Left lung (tissue), 10 donors: ENCODE results near the gene RUVBL1. TPM values are rescaled to one million over a fixed set of nuclear protein-coding genes. Genes with fewer than 3 reads are reported as not detected.
A peak's percentile ranks its signal among the peaks of the same experiment; 100 is the strongest.

Source experiments
- ATAC-seq: fragments of 200-7000 bp; cut with Tn5 transposase; one replicate; pipeline ENCODE4 v1.9.1; 2020; ENCODE audit warnings: moderate library complexity
- DNase-seq, 4 donors: peaks; one replicate each; pipeline ENCODE4 v3.0.0-alpha.2; 2013 to 2020
- H3K27ac ChIP-seq, 2 donors: fragments of 200-600 bp; sonication (generic) in 1 of 2; one replicate each; pipeline versions ENCODE4 v1.5.0 to v1.8.0; 2020 to 2021
- H3K27me3 ChIP-seq, 2 donors: fragments of 200-600 bp; sonication (generic) in 1 of 2; one replicate each; pipeline versions ENCODE4 v1.5.0 to v1.8.0; 2020 to 2021
- H3K36me3 ChIP-seq, 2 donors: fragments of 200-600 bp; sonication (generic) in 1 of 2; one replicate each; pipeline versions ENCODE4 v1.5.0 to v1.8.0; 2020 to 2021
- H3K4me1 ChIP-seq, 2 donors: fragments of 200-600 bp; one replicate each; pipeline ENCODE4 v1.8.0; 2021
- H3K4me3 ChIP-seq, 2 donors: fragments of 200-600 bp; sonication (generic) in 1 of 2; one replicate each; pipeline versions ENCODE4 v1.5.0 to v1.8.0; 2020 to 2021; ENCODE audit warnings: mild to moderate bottlenecking in 1 of 2
- H3K9me3 ChIP-seq, 2 donors: fragments of 200-600 bp; sonication (generic) in 1 of 2; one replicate each; pipeline versions ENCODE4 v1.5.0 to v1.8.0; 2020 to 2021
- CTCF ChIP-seq, 2 donors: fragments of 200-600 bp; sonication (generic) in 1 of 2; IDR thresholded peaks; one replicate each; pipeline versions ENCODE4 v1.5.0 to v1.8.0; 2021; ENCODE audit warnings: antibody characterized with exemption in 2 of 2
- intact Hi-C, 2 donors: fragments of 100-400 bp; cut with DNase I; formaldehyde crosslinking; loops; one replicate each; pipeline versions ENCODE4 v1.11.2 to v1.14.2; 2022
- polyA plus RNA-seq, 6 donors: library from polyadenylated mRNA; unstranded; fragments of 120-200 nt; gene quantifications; one replicate each; pipeline ENCODE4 v1.2.1, GENCODE V29; 2013; ENCODE audit not compliant: insufficient read length in 6 of 6
- total RNA-seq, 2 donors: library from RNA; stranded (reverse); fragmentation: NEBNext Ultra II Directional; extraction: Animal tissue kit (Norgen Biotek cat#: 25700); gene quantifications; one replicate each; pipeline ENCODE4 v1.2.1, GENCODE V29; 2021
- donor health status: DM: no; HTN: yes; CAD: no.
- donor health status: DM: no; HTN: no; CAD: no.

The RUVBL1 gene
- total and polyA plus RNA-seq, 8 donors: 22.3 to 55.3 (median 48.1) TPM

- H3K36me3 ChIP-seq: no peaks in the 10 kb centered on the region
- no peaks in the 10 kb centered on the region for H3K9me3 ChIP-seq
- ATAC-seq: no peak
- H3K4me1 ChIP-seq: no peaks in the 10 kb centered on the region
- intact Hi-C loops: no loop called here
- no peak for DNase-seq
- no peak overlapping the region for H3K27ac ChIP-seq
- no peak overlapping the region for H3K4me3 ChIP-seq
- no peaks in the 10 kb centered on the region for H3K27me3 ChIP-seq
- TF ChIP-seq CTCF (IDR thresholded peaks at IDR 0.05): no peak
Measured at GRCh38 chr3:128143496-128143895, 19.9 kb upstream of the RUVBL1 start.

GRCh38 chr3:128133273-128133883 is 9.8 kb upstream of the RUVBL1 start:
- intact Hi-C loops: no loop called here
- H3K4me3 ChIP-seq: no peak overlapping the region
- ATAC-seq (peak; percentile 77), DNase-seq (no peak)
- H3K36me3 ChIP-seq: no peaks in the 10 kb centered on the region
- H3K27me3 ChIP-seq: no peaks in the 10 kb centered on the region
- H3K4me1 ChIP-seq: no peaks in the 10 kb centered on the region
- peak; percentile 49 for TF ChIP-seq CTCF (IDR thresholded peaks at IDR 0.05)
- H3K27ac ChIP-seq: no peak overlapping the region
- H3K9me3 ChIP-seq: no peaks in the 10 kb centered on the region

- no peak for ATAC-seq
- Histone ChIP-seq H3K9me3 (no peaks in the 10 kb centered on the region), H3K4me3 (no peak overlapping the region), H3K4me1 (no peaks in the 10 kb centered on the region), H3K27me3 (no peaks in the 10 kb centered on the region), H3K27ac (no peak overlapping the region), H3K36me3 (no peaks in the 10 kb centered on the region)
- TF ChIP-seq CTCF (IDR thresholded peaks at IDR 0.05): no peak
- DNase-seq: no peak
- intact Hi-C loops: no loop called here
Measured at GRCh38 chr3:128131897-128132646, 8.5 kb upstream of the RUVBL1 start.

GRCh38 chr3:128128251-128128650 is 4.6 kb upstream of the RUVBL1 start:
- no peak overlapping the region for H3K4me3 ChIP-seq
- ATAC-seq (no peak), DNase-seq (no peak)
- H3K4me1 ChIP-seq: peaks cover 0 to 8% of the 10 kb centered on the region in 2 donors
- TF ChIP-seq CTCF (IDR thresholded peaks at IDR 0.05): no peak
- intact Hi-C loops: no loop called here
- no peaks in the 10 kb centered on the region for H3K27me3 ChIP-seq
- no peaks in the 10 kb centered on the region for H3K36me3 ChIP-seq
- no peaks in the 10 kb centered on the region for H3K9me3 ChIP-seq
- H3K27ac ChIP-seq: no peak overlapping the region

- no peak for ATAC-seq
- no peak for TF ChIP-seq CTCF (IDR thresholded peaks at IDR 0.05)
Measured at GRCh38 chr3:128127236-128127635, 3.6 kb upstream of the RUVBL1 start.

More at GRCh38 chr3:128127236-128127635, 3.6 kb upstream of the RUVBL1 start:
- no peaks in the 10 kb centered on the region for H3K9me3 ChIP-seq
- H3K27ac ChIP-seq: no peak overlapping the region
- no peaks in the 10 kb centered on the region for H3K36me3 ChIP-seq
- H3K4me1 ChIP-seq: peaks cover 7 to 18% of the 10 kb centered on the region in 2 donors
- H3K27me3 ChIP-seq: no peaks in the 10 kb centered on the region
- no peak overlapping the region for H3K4me3 ChIP-seq
- intact Hi-C loops: no loop called here
- no peak for DNase-seq
